Myometrial cell (primary cell): ENCODE data around the gene NAP1L3. TPM values are rescaled to one million over a fixed set of nuclear protein-coding genes. Genes with fewer than 3 reads are reported as not detected.

ENCODE experiments used
- total RNA-seq: library from RNA; depleted of rRNA; stranded (reverse); fragments of >200 nt; gene quantifications from 2 replicates; pipeline ENCODE4 v1.2.3, GENCODE V29; 2015

NAP1L3 gene
- 0.86 and 1.6 TPM in 2 replicates for total RNA-seq

GRCh38 chrX:93673056-93673868 lies at the start of gene NAP1L3:
Gene NAP1L3, minus strand, starts transcription at chrX:93673578. Its CDS starts 274 bp downstream, at chrX:93673304.

GRCh38 chrX:93673869-93674271 lies 492 bp upstream of the NAP1L3 start, which contains the start of gene FAM133A:
Gene FAM133A, plus strand, starts transcription at chrX:93674206. Its CDS starts 35,214 bp downstream, at chrX:93709420.

Other genes starting within 250 kb of the NAP1L3 start
- not detected in 2 replicates for gene FAM133A, start 628 bp upstream of the NAP1L3 start, total RNA-seq